OCI-LY7 (cell line): ENCODE results near the gene P2RX6. TPM values are rescaled to one million over a fixed set of nuclear protein-coding genes. Genes with fewer than 3 reads are reported as not detected.

Experiments used
- BruUV-seq: library from RNA; stranded (reverse); fragments of 400-500 nt; replicated peaks from 2 replicates; lab custom pipeline; 2021; lab: Mats Ljungman, UMichigan
- CTCF ChIA-PET: fragments of 300-600 bp; sonication (Branson Sonifier 250); formaldehyde crosslinking; loops from one replicate; lab custom pipeline; 2022; ENCODE audit warnings: antibody characterized with exemption; ENCODE audit not compliant: unreplicated experiment; lab: Charles Lee
- POLR2A ChIA-PET: fragments of 300-600 bp; sonication (Branson Sonifier 250); formaldehyde crosslinking; loops from one replicate; lab custom pipeline; 2022; ENCODE audit warnings: antibody characterized with exemption; lab: Charles Lee
- DNase-seq: peaks from one replicate; pipeline ENCODE4 v3.0.0-alpha.2; 2015; ENCODE audit warnings: low spot score
- H2AFZ ChIP-seq: fragments of 200-600 bp; sonication (generic), shearing (Covaris generic); 2 replicates; pipeline ENCODE4 v1.6.1; 2014; ENCODE audit warnings: mild to moderate bottlenecking, antibody characterized with exemption, low read length, moderate library complexity
- H3K27ac ChIP-seq: fragments of 200-600 bp; sonication (generic); 2 replicates; pipeline ENCODE4 v1.5.1; 2014; ENCODE audit warnings: mixed run types, low read depth, mild to moderate bottlenecking, moderate library complexity, low read length, inconsistent platforms; ENCODE audit not compliant: poor library complexity, severe bottlenecking
- H3K36me3 ChIP-seq: fragments of 200-600 bp; sonication (generic); 2 replicates; pipeline ENCODE4 v1.6.1; 2014; ENCODE audit warnings: mild to moderate bottlenecking, antibody characterized with exemption, low read length, moderate library complexity, mixed read lengths; ENCODE audit not compliant: insufficient read depth
- H3K4me1 ChIP-seq: fragments of 200-600 bp; sonication (generic); 2 replicates; pipeline ENCODE4 v1.5.1; 2014; ENCODE audit warnings: mild to moderate bottlenecking, low read length; ENCODE audit not compliant: insufficient read depth, poor library complexity, severe bottlenecking
- H3K4me2 ChIP-seq: fragments of 200-600 bp; sonication (generic); 2 replicates; pipeline ENCODE4 v1.6.1; 2014; ENCODE audit warnings: mild to moderate bottlenecking, low read length
- H3K4me3 ChIP-seq: fragments of 200-600 bp; sonication (generic); 2 replicates; pipeline ENCODE4 v1.5.1; 2014; ENCODE audit warnings: mild to moderate bottlenecking, low read depth, low read length; ENCODE audit not compliant: poor library complexity, severe bottlenecking
- H3K79me2 ChIP-seq: fragments of 200-600 bp; sonication (generic); 2 replicates; pipeline ENCODE4 v1.6.1; 2016; ENCODE audit warnings: low read depth, mild to moderate bottlenecking, low read length, moderate library complexity, mixed read lengths; ENCODE audit not compliant: insufficient read depth
- H3K9me2 ChIP-seq: fragments of 200-600 bp; sonication (generic); 2 replicates; pipeline ENCODE4 v1.6.1; 2016; ENCODE audit warnings: mild to moderate bottlenecking, low read length, mixed read lengths; ENCODE audit not compliant: insufficient read depth
- H3K9me3 ChIP-seq: fragments of 200-600 bp; sonication (generic); 2 replicates; pipeline ENCODE4 v1.6.1; 2014; ENCODE audit warnings: mild to moderate bottlenecking, mixed run types, low read length, mixed read lengths
- H4K20me1 ChIP-seq: fragments of 200-600 bp; sonication (generic); 2 replicates; pipeline ENCODE4 v1.6.1; 2014; ENCODE audit warnings: mild to moderate bottlenecking, antibody characterized with exemption, low read length, moderate library complexity, mixed read lengths; ENCODE audit not compliant: insufficient read depth
- EZH2phosphoT487 ChIP-seq: fragments of 200-600 bp; sonication (generic); IDR thresholded peaks from 2 replicates; pipeline ENCODE4 v1.6.1; 2018; ENCODE audit warnings: low read depth, borderline replicate concordance, mild to moderate bottlenecking, mixed run types, antibody characterized with exemption, low read length, moderate library complexity, mixed read lengths
- intact Hi-C: fragments of 100-400 bp; cut with micrococcal nuclease; formaldehyde crosslinking; loops from one replicate; pipeline ENCODE4 v1.10.0; 2022; ENCODE audit not compliant: unreplicated experiment
- total RNA-seq, 2 experiments: library from RNA; depleted of rRNA in 1 of 2; stranded (reverse); fragments of >200 nt in 1 of 2; shearing (Covaris generic) in 1 of 2; gene quantifications; 2 replicates each; pipeline ENCODE4 v1.2.3, GENCODE V29; 2014 to 2022
- TF ChIP-seq, protein P1 (sequence below): fragments of 200-600 bp; sonication (generic); conservative IDR thresholded peaks from 2 replicates; pipeline ENCODE4 v1.5.1; 2014; ENCODE audit warnings: mild to moderate bottlenecking, antibody characterized with exemption, low read length, moderate library complexity, mixed read lengths

The P2RX6 gene
- total RNA-seq, 2 experiments from 2014 or later: 0.06 to 0.32 TPM

DNA sequence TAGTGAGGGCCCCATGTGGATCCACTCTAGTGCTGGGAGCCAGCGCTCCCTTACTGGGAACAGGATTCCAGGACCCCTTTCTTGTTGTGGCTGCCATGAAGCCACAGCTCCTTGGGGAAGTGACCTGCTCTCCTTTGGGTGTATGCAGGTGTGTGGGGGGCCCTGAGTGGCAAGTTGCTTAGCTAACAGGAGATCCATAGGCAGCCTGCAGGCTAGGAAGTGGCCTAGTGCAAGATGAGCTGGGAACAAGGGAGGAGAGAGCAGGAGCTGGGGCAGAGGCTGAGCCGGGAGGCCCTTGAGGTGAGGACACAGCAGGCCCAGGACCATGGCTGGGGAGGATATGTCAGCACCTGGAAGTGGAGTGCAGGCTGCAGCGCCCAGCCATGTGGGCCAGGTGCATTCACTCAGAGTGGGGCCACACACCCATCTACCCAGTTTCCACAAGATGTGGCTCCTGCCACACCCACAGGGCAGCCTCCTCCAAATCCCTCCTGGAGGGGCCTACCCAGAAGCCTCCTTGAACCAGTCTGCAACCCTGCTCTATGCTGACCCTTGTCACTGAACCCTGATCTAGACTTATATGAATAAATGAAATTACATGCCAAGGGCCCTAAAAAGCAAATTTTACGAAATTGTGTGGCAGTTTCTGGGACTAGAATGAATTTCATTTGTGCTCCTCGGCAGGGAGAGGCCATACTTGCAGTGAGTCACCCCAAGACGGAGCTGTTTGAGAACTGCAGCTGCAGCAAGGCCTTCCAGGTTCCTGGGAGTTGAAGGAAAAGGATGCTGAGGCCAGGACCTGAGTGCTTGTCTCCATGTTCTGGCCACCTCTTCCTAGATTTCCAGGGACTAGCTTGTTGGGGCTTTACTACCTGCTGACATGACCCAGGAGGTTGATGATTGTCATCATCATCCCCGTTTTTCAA is 16.3 kb upstream of the P2RX6 start:
- H3K27ac ChIP-seq: peak overlapping the region; percentile 0
- H2AFZ ChIP-seq: no peak overlapping the region
- H4K20me1 ChIP-seq: no peaks in the 10 kb centered on the region
- H3K4me1 ChIP-seq: peaks cover 32% of the 10 kb centered on the region
- H3K9me3 ChIP-seq: no peaks in the 10 kb centered on the region
- CTCF ChIA-PET: no interaction called here
- no peak for DNase-seq
- no peak overlapping the region for H3K4me3 ChIP-seq
- BruUV-seq: no TSS peak
- TF ChIP-seq EZH2phosphoT487: no peak
- TF ChIP-seq, protein P1, sequence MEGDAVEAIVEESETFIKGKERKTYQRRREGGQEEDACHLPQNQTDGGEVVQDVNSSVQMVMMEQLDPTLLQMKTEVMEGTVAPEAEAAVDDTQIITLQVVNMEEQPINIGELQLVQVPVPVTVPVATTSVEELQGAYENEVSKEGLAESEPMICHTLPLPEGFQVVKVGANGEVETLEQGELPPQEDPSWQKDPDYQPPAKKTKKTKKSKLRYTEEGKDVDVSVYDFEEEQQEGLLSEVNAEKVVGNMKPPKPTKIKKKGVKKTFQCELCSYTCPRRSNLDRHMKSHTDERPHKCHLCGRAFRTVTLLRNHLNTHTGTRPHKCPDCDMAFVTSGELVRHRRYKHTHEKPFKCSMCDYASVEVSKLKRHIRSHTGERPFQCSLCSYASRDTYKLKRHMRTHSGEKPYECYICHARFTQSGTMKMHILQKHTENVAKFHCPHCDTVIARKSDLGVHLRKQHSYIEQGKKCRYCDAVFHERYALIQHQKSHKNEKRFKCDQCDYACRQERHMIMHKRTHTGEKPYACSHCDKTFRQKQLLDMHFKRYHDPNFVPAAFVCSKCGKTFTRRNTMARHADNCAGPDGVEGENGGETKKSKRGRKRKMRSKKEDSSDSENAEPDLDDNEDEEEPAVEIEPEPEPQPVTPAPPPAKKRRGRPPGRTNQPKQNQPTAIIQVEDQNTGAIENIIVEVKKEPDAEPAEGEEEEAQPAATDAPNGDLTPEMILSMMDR: no peak
- H3K36me3 ChIP-seq: peaks cover 41% of the 10 kb centered on the region
- H3K79me2 ChIP-seq: peaks cover 25% of the 10 kb centered on the region
- H3K4me2 ChIP-seq: peak overlapping the region; percentile 14; the same call in 1 of the 2 replicates
- POLR2A ChIA-PET: interaction anchor here (1.1 kb wide), 1 partner anchor 16 kb away, joined by 3 read pairs; no protein-coding TSS in a partner anchor
- H3K9me2 ChIP-seq: no peaks in the 10 kb centered on the region
- intact Hi-C loops: no loop called here

DNA sequence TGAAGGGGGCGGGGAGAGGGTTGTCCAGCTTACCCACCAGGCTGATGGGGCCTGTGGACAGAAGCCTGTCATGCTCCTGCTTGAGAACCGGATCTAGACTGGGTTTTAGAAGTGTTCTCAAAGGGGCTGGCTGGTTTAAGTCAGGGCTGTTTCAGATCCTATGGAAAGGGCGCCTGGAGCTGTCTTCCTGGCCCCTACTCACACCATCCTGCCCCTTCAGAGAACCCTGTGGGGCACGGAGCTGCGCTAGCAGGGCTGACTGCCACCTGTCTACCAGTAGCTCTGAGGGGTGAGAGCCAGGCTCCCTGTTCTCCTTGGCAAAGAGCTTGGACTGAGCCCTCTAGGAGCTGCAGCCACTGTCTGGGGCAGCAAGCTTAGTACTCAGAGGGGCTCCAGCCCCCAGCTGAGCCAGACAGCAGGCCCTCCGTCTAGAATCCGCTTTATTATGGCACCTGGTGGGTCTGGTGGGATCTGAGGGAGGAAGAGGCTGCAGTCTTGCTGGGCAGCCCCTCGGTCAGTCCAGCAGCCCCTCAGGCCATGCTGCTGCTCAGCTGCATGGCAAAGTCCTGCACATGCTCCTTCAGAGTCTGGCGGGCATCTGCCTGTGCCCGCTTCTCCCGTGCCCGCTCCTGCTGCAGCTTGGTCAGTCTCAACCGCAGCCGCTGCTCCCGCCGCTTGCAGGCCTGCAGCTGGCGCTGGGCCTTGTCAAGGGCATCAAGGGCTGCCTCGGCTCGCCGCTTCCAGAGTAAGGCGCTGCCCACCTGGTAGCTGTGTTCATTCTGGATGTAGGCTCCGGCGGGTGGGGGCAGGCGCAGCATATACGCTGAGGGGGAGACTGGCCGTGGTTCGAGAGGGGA is 15.4 kb upstream of the P2RX6 start:
- Histone ChIP-seq H3K4me3 (peak overlapping the region; percentile 83), H3K9me2 (no peaks in the 10 kb centered on the region), H2AFZ (no peak overlapping the region), H3K9me3 (no peaks in the 10 kb centered on the region), H3K27ac (peak overlapping the region; percentile 0), H3K79me2 (peaks cover 30% of the 10 kb centered on the region), H4K20me1 (no peaks in the 10 kb centered on the region), H3K4me2 (peak overlapping the region; percentile 100), H3K36me3 (peaks cover 41% of the 10 kb centered on the region), H3K4me1 (peaks cover 36% of the 10 kb centered on the region)
- no peak for DNase-seq
- ChIA-PET CTCF (interaction anchor here (0.7 kb wide), 1 partner anchor 252 kb away, joined by 3 read pairs; no protein-coding TSS in a partner anchor), POLR2A (no interaction called here)
- TF ChIP-seq, protein P1: no peak
- TF ChIP-seq EZH2phosphoT487: no peak
- no TSS peak for BruUV-seq
- intact Hi-C loops: loop anchor here (10.0 kb wide), 1 partner anchor 145 kb away; the partner anchor contains the start of genes PI4KA and SNAP29
